NCI-H510A (cell line): ENCODE measurements around the gene JSRP1.

Experiments
- DNase-seq: peaks from one replicate; lab custom pipeline; 2025; lab: John Stamatoyannopoulos, UW

JSRP1 gene

DNA sequence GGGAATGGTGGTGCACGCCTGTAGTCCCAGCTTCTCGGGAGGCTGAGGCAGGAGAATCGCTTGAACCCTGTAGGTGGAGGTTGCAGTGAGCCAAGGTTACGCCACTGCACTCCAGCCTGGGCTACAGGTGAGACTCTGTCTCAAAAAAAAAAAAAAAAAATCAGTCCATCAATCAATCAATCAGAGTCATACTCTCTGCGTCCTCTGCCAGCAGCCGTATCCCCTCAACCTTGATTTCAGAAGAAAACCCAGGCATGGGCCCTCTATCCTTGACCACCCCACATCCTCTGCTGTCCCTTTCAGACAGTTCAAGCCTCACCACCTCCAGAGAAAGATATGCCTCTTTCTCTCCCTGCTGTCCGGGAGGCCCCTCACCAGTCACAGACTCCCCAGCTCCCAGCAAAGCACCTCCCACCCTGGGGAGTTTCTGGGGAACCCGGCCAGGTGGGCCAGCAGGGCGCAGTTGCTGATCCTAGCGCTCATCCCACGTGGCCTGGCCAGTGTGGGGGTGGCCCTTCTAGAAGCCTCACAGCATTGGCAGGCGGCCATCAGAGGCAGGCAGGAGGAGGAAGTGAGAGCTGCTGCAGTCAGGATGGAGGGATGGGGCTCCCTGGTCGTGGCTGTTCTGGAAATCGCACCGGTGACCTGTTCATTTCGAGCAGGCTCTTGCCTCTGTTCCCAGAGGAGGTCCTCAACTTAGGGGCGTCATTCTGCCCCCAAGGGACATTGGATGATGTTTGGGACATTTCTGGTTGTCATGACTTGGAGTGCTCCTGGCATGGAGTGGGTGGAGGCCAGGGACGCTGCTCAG lies 10.2 kb upstream of the JSRP1 start:
- DNase-seq = no peak

DNA sequence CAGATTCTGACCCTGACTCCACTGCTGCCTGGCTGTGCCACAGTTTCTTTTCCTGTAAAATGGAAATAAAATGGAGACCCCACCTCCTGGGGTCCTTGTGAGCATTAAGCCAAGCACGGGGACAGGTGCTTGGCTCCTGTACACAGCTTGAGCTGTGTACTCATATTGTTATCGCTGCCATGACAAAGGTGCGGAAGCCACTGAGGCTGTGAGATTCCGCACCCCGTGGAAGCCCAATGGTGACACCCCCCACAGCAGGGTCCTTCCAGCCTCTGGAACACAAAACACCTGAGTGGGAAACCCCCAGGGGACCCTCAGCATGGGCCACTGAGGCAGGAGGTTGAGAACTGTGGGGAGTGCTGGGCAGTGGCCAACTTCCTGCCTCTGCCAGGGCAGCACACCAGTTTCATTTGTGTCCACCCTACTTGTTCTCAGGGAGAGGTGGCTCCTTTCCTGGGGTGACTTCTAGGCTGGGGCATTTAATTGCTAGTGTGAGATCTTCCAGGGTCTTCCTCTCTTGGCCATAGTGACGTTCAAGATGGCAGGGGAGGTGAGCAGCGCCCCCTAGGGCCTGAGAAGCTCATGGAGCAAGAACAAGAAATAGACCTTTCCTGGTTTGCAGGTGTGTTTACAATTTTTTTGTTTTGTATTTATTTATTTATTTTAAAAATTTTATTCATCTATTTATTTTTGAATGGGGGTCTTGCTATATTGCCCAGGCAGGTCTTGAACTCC lies 5.4 kb upstream of the JSRP1 start:
- no peak for DNase-seq

DNA sequence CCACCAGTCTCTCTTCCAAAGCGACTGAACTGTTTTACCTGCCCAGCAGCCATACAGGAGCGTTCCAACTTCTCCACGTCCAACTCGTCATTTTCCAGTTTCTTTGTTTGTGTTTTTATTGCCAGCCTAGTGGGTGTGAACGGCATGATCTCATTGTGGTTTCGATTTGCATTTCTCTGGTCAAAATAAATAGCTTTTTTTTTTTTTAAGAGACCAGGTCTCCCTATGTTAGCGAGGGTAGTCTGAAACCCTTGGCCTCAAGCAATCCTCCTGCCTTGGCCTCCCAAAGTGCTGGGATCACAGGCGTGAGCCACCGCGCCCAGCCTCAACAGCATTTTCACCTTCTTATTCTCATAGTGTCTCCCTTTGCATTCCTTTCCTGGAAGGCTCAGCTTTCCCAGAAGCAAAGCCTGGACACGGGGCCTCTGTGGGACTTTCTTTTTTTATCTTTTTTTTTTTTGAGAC lies 4.2 kb upstream of the JSRP1 start:
- DNase-seq = no peak

DNA sequence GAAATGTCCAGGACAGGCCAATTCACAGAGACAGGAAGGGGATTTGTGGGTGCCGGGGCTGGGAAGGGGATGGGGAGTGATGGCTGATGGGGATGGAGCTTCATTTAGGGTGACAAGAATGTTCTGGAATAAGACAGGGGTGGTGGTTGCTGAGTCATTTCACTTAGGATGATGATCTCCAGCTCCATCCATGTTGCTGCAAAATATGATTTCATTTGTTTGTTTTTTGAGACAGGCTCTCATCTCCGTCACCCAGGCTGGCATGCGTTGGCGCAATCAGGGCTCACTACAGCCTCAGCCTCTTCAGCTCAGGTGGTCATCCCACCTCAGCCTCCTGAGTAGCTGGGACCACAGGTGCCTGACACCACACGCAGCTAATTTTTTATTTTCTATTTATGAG lies 3.1 kb upstream of the JSRP1 start:
- DNase-seq = no peak

DNA sequence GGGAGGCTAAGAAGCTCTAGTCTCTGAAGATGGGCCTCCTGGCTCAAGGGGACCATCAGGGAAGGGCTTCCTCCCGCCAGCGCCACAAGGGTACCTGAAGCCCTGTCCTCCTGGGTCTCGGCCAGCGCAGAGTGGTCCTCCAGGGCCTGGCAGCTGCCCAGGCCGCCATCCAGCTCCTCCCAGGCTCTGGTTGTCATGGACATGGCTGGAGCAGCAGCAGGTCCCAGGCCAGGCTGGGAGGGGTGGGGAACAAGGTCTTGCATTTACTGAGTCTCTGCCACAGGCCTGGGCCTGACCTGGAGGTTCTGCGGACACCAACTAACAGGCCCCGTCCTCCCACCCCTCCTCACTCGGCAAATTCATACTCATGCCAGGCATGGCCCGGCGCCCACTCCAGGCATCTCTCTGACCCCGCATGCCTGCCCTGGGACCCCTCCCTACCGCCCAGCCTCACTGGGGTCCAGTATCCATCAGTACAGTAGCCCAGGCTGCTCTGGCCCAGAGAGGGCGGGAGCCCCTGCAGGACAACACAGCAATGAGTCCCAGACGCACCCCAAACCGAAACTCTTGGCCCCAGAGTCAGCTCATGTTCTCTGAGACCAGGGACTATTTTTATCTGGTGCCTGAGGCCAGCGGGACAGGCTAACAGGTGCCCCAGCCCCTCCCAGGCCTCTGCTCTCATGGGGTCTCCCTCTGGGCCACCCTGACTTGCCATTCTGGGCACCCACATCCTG lies 938 bp downstream of the JSRP1 start:
- DNase-seq = no peak

- DNase-seq = no peak
These were observed 1.9 kb downstream of the JSRP1 start for GRCh38 chr19:2254064-2254872.

GRCh38 chr19:2253106-2254063 lies 2.8 kb downstream of the JSRP1 start:
- DNase-seq = no peak

DNA sequence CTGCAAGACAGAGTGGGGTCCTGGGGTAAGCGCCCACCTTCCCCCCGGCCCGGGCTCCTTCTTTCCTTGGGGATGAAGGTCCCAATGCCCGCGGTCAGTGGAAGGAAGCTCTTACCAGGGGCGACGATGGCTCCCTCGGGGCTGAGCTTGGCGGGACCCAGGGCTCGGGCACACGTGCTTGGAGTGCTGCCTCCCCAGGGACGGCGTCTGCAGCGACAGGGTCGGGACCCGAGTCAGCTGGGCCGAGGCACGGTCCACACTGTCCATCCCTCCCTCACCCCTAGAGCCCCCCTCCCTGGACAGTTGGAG lies 3.5 kb downstream of the JSRP1 start:
- no peak for DNase-seq

DNA sequence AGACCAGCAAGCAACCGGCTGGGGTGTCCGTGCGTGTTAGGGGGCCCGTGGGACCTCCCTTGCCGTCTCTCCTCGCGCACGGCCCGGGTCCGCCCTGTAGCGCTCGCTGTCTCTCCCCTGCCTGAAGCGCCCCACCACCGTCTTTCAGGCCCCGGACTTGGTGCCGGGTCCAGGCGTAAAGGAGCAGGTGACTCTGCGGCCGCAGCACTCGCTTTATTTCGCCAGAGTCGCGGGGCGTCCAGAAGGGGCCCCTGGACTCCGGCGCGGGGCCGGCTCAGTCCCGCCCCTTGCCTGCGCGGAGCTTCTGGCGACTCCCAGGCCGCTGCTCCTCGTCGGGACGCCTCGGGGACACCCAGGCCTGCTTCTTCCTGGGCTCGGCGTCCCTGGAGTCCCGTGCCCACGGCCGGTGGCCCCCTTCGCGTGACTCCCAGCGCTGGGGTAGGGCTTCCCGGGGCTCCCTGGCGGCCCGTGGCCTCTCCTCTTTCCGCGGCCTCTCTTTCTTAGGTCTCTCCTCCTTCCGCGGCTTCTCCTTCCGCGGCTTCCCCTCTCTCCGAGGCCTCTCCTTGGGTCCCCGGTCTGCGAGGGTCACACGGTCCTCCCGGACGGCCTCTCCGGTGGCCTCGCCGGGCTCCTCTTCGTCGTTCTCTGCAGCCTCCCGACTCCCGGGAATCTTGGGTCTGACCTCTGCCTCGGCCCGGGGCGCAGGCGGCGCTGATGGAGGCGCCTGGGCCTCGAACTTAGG lies 4.0 kb downstream of the JSRP1 start:
- no peak for DNase-seq

- DNase-seq = no peak
These were observed 4.8 kb downstream of the JSRP1 start for GRCh38 chr19:2251106-2252054.

- DNase-seq = no peak
These were observed 5.5 kb downstream of the JSRP1 start for GRCh38 chr19:2250766-2251105.

GRCh38 chr19:2249880-2250765 lies 6.1 kb downstream of the JSRP1 start:
- DNase-seq = no peak

GRCh38 chr19:2249010-2249866 lies 7.0 kb downstream of the JSRP1 start, which contains the start of gene AMH:
TSS of gene AMH (plus strand) at chr19:2249323. CDS start at chr19:2249333, 10 bp downstream.
- no peak for DNase-seq

GRCh38 chr19:2248136-2249009 lies 7.8 kb downstream of the JSRP1 start:
- no peak for DNase-seq

GRCh38 chr19:2247433-2248101 lies 8.7 kb downstream of the JSRP1 start:
- DNase-seq = no peak
